Sigmoid colon (tissue), 7 donors: ENCODE data around the gene TRIML2. TPM values are rescaled to one million over a fixed set of nuclear protein-coding genes. Genes with fewer than 3 reads are reported as not detected.

Source experiments
- DNase-seq: peaks from one replicate; pipeline ENCODE4 v3.0.0-alpha.2; 2019
- H3K27ac ChIP-seq, 4 donors: fragments of 200-600 bp; sonication (generic); one replicate each; pipeline ENCODE4 v1.5.1; 2016 to 2019; ENCODE audit warnings: mild to moderate bottlenecking in 1 of 4
- H3K27me3 ChIP-seq, 3 donors: fragments of 200-600 bp; sonication (generic); one replicate each; pipeline ENCODE4 v1.5.1; 2019; ENCODE audit warnings: mild to moderate bottlenecking in 1 of 3
- H3K36me3 ChIP-seq, 4 donors: fragments of 200-600 bp; sonication (generic); one replicate each; pipeline ENCODE4 v1.5.1; 2016 to 2019
- H3K4me1 ChIP-seq, 4 donors: fragments of 200-600 bp; sonication (generic); one replicate each; pipeline ENCODE4 v1.5.1; 2017 to 2019
- H3K4me3 ChIP-seq, 4 donors: fragments of 200-600 bp; sonication (generic); one replicate each; pipeline ENCODE4 v1.5.1; 2017 to 2019; ENCODE audit warnings: mild to moderate bottlenecking in 2 of 4, moderate library complexity in 1 of 4
- H3K9me3 ChIP-seq, 4 donors: fragments of 200-600 bp in 3 of 4; sonication (generic) in 3 of 4; one replicate each; pipeline versions ENCODE4 v1.5.1 to v1.6.1; 2013 to 2019
- CTCF ChIP-seq, 4 experiments: fragments of 450-650 bp in 3 of 4; fragments of 200-600 bp in 1 of 4; IDR thresholded peaks; one replicate each; pipeline ENCODE4 v1.5.1; 2016 to 2019; ENCODE audit warnings: antibody characterized with exemption in 4 of 4, mild to moderate bottlenecking in 3 of 4, moderate library complexity in 2 of 4
- EP300 ChIP-seq, 4 donors: sonication (generic); formaldehyde crosslinking; IDR thresholded peaks; one replicate each; pipeline ENCODE4 v1.6.1; 2017; ENCODE audit warnings: antibody characterized with exemption in 4 of 4
- POLR2A ChIP-seq, 2 donors: fragments of 450-650 bp; IDR thresholded peaks; one replicate each; pipeline ENCODE4 v1.6.1; 2016; ENCODE audit warnings: antibody characterized with exemption in 2 of 2, mild to moderate bottlenecking in 2 of 2, moderate library complexity in 2 of 2
- POLR2AphosphoS5 ChIP-seq, 4 donors: sonication (generic); formaldehyde crosslinking; IDR thresholded peaks; one replicate each; pipeline ENCODE4 v1.6.1; 2017; ENCODE audit warnings: antibody characterized with exemption in 4 of 4
- WGBS, 2 donors: extraction: QIAGEN DNeasy Blood & Tissue Kit; methylation state at CpG; one replicate each; pipeline ENCODE4 v1.1.7; 2013; 5-methylcytosine and 5-hydroxymethylcytosine counted together
- intact Hi-C: fragments of 100-400 bp; cut with DNase I; formaldehyde crosslinking; loops from one replicate; pipeline ENCODE4 v1.15.1; 2023
- polyA plus RNA-seq, 3 donors: library from polyadenylated mRNA; stranded (reverse); fragments of 200-250 nt; gene quantifications; one replicate each; pipeline ENCODE4 v1.2.3, GENCODE V29; 2013
- total RNA-seq, 4 donors: library from RNA; depleted of rRNA; stranded (reverse); fragments of >200 nt; gene quantifications; one replicate each; pipeline ENCODE4 v1.1.0, GENCODE V29; 2016
- donor health status: healthy with polysubstance abuse.
- donor health status: Bipolar disorder and iron deficiency.
- donor health status: healthy.

The TRIML2 gene
- total and polyA plus RNA-seq, 7 donors: not detected

DNA sequence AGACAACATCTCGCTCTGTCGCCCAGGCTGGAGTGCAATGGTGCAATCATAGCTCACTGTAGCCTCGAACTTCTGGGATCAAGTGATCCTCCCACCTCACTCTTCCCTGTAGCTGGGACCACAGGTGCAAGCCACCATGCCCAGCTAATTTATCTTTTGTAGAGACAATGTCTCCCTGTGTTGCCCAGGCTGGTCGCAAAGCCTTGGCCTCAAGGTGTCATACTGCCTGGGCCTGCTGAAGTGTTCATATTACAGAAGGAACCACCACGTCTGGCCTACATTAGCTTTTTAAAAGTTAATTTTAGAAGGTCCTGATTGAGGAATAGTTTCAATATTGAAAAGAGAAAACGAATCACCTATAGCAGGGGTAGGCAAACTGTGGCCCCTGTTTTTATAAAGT, 22.5 kb downstream of the TRIML2 start:
- Histone ChIP-seq H3K36me3 (no peaks in the 10 kb centered on the region), H3K4me1 (no peaks in the 10 kb centered on the region), H3K27ac (no peak overlapping the region), H3K9me3 (no peaks in the 10 kb centered on the region), H3K4me3 (no peak overlapping the region), H3K27me3 (no peaks in the 10 kb centered on the region)
- 85% methylated on average over 6 of the region's 6 CpGs for WGBS, 2 donors
- TF ChIP-seq POLR2A (IDR thresholded peaks at IDR 0.05): no peak
- no peak for TF ChIP-seq EP300 (IDR thresholded peaks at IDR 0.05)
- no peak for TF ChIP-seq POLR2AphosphoS5 (IDR thresholded peaks at IDR 0.05)
- TF ChIP-seq CTCF (IDR thresholded peaks at IDR 0.05): no peak
- DNase-seq: no peak
- intact Hi-C loops: no loop called here

GRCh38 chr4:188082796-188083195, 26.6 kb downstream of the TRIML2 start:
- no peaks in the 10 kb centered on the region for H3K27me3 ChIP-seq
- no peak for DNase-seq
- no peak overlapping the region for H3K27ac ChIP-seq
- intact Hi-C loops: no loop called here
- H3K4me1 ChIP-seq: no peaks in the 10 kb centered on the region
- no peaks in the 10 kb centered on the region for H3K9me3 ChIP-seq
- TF ChIP-seq POLR2A (IDR thresholded peaks at IDR 0.05) (no peak), EP300 (IDR thresholded peaks at IDR 0.05) (no peak), CTCF (IDR thresholded peaks at IDR 0.05) (no peak), POLR2AphosphoS5 (IDR thresholded peaks at IDR 0.05) (no peak)
- WGBS, 2 donors: 70 to 77% methylated on average over 3 of the region's 3 CpGs
- H3K36me3 ChIP-seq: no peaks in the 10 kb centered on the region
- H3K4me3 ChIP-seq: no peak overlapping the region

GRCh38 chr4:188078116-188078515, 31.3 kb downstream of the TRIML2 start:
- H3K4me3 ChIP-seq: no peak overlapping the region
- no peak for TF ChIP-seq CTCF (IDR thresholded peaks at IDR 0.05)
- WGBS, 2 donors: 18 to 43% methylated on average over 1 of the region's 1 CpG
- H3K36me3 ChIP-seq: no peaks in the 10 kb centered on the region
- no peaks in the 10 kb centered on the region for H3K27me3 ChIP-seq
- H3K9me3 ChIP-seq: no peaks in the 10 kb centered on the region
- DNase-seq: no peak
- H3K4me1 ChIP-seq: no peaks in the 10 kb centered on the region
- no peak overlapping the region for H3K27ac ChIP-seq
- intact Hi-C loops: no loop called here

- WGBS, 2 donors: 92 to 94% methylated on average over 12 of the region's 12 CpGs
- no peaks in the 10 kb centered on the region for H3K36me3 ChIP-seq
- H3K9me3 ChIP-seq: no peaks in the 10 kb centered on the region
- no peaks in the 10 kb centered on the region for H3K4me1 ChIP-seq
- H3K27me3 ChIP-seq: no peaks in the 10 kb centered on the region
- H3K27ac ChIP-seq: no peak overlapping the region
- intact Hi-C loops: no loop called here
- DNase-seq: no peak
- TF ChIP-seq CTCF (IDR thresholded peaks at IDR 0.05) (no peak), POLR2AphosphoS5 (IDR thresholded peaks at IDR 0.05) (no peak), EP300 (IDR thresholded peaks at IDR 0.05) (no peak), POLR2A (IDR thresholded peaks at IDR 0.05) (no peak)
- H3K4me3 ChIP-seq: no peak overlapping the region
Observed at GRCh38 chr4:188076169-188076568, 33.2 kb downstream of the TRIML2 start.

- intact Hi-C loops: no loop called here
- no peak for DNase-seq
- H3K27me3 ChIP-seq: no peaks in the 10 kb centered on the region
- 92% methylated on average over 14 of the region's 14 CpGs for WGBS, 2 donors
- H3K36me3 ChIP-seq: no peaks in the 10 kb centered on the region
- H3K4me1 ChIP-seq: no peaks in the 10 kb centered on the region
- no peaks in the 10 kb centered on the region for H3K9me3 ChIP-seq
- TF ChIP-seq CTCF (IDR thresholded peaks at IDR 0.05): no peak
- TF ChIP-seq EP300 (IDR thresholded peaks at IDR 0.05): no peak
- TF ChIP-seq POLR2A (IDR thresholded peaks at IDR 0.05): no peak
- no peak for TF ChIP-seq POLR2AphosphoS5 (IDR thresholded peaks at IDR 0.05)
- H3K27ac ChIP-seq: no peak overlapping the region
- H3K4me3 ChIP-seq: no peak overlapping the region
Observed at GRCh38 chr4:188061083-188061482, 48.3 kb downstream of the TRIML2 start.
